ENCODE results near the gene ARPP21. TPM values are rescaled to one million over a fixed set of nuclear protein-coding genes. Genes with fewer than 3 reads are reported as not detected.

Gene ARPP21
- total and polyA plus RNA-seq, 2 donors (not counting 3 experiments of a cell fraction or from before 2014, with no cell fraction given): not detected

DNA sequence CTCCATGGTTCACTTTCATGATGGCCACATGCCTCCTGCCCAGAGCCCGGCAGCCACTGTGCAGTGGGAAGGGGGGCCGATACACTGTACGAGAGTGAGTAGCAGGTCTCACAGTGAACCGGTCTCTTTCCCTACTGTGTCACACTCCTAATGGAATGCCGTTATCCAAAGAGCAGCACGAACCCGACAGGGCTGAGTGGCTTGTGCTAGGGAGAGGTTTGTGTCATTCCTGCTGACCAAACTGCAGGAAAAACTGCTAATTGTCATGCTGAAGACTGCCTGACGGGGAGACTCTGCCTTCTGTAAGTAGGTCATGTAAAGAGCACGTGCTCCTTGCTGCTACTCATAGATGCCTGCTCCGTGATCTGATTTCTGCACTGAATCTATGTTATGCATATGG lies 105.1 kb downstream of the ARPP21 start:
- Histone ChIP-seq H4K20me1 (replicated peaks; ENCODE audit: control insufficient read depth, extremely low read depth, insufficient read depth, low read length) (no peaks in the 10 kb centered on the region), H3K36me3 (ENCODE audit: control insufficient read depth in 2 of 2, extremely low read depth in 1 of 2, insufficient read depth in 2 of 2, low read length in 2 of 2) (no peaks in the 10 kb centered on the region), H3K4me1 (ENCODE audit: control insufficient read depth, extremely low read depth, insufficient read depth, low read length) (no peaks in the 10 kb centered on the region), H3K9ac (replicated peaks; ENCODE audit: extremely low read depth, insufficient read depth, low read length) (no peak overlapping the region), H3K27me3 (ENCODE audit: control insufficient read depth in 2 of 2, insufficient read depth in 2 of 2, low read length in 2 of 2) (no peaks in the 10 kb centered on the region), H3K4me3 (replicated peaks in 1 of 3; ENCODE audit: insufficient read depth in 1 of 3, low read depth in 1 of 3, low read length in 3 of 3) (no peak overlapping the region), H3K9me1 (replicated peaks; ENCODE audit: control insufficient read depth, extremely low read depth, insufficient read depth, low read length) (no peaks in the 10 kb centered on the region), H3K9me3 (replicated peaks; ENCODE audit: control insufficient read depth, insufficient read depth, low read length) (no peaks in the 10 kb centered on the region), H3K79me2 (ENCODE audit: control insufficient read depth, insufficient read depth, low read length) (no peaks in the 10 kb centered on the region), H3K27ac (ENCODE audit: insufficient read depth, low read depth, low read length) (no peak overlapping the region), H3K4me2 (ENCODE audit: insufficient read depth, low read length) (no peak overlapping the region), H2AFZ (ENCODE audit: low read depth, low read length) (no peak overlapping the region)
- FAIRE-seq (no peak), DNase-seq (ENCODE audit: low read depth, low spot score) (no peak)
- POLR2A ChIA-PET: no interaction called here
- intact Hi-C loops (cut with micrococcal nuclease): no loop called here
- no TSS peak for BruUV-seq (replicated peaks)
- TF ChIP-seq EZH2 (IDR thresholded peaks at IDR 0.05; ENCODE audit: borderline replicate concordance, low read depth, low read length, severe bottlenecking) (no peak), JUN (IDR thresholded peaks at IDR 0.05; ENCODE audit: borderline replicate concordance, insufficient read depth, insufficient read length, low read depth) (no peak), FOS (IDR thresholded peaks at IDR 0.05; ENCODE audit: borderline replicate concordance, insufficient read depth, low read length) (no peak), POLR2AphosphoS5 (IDR thresholded peaks at IDR 0.05; ENCODE audit: insufficient read depth, low read depth, low read length) (no peak), MYC (IDR thresholded peaks at IDR 0.05; ENCODE audit: low read depth, low read length) (no peak), GATA2 (IDR thresholded peaks at IDR 0.05; ENCODE audit: insufficient read depth, insufficient read length, low read depth, low read length) (no peak), POLR2A (IDR thresholded peaks at IDR 0.05; ENCODE audit: low read depth, low read length) (no peak)
- TF ChIP-seq, protein P1, sequence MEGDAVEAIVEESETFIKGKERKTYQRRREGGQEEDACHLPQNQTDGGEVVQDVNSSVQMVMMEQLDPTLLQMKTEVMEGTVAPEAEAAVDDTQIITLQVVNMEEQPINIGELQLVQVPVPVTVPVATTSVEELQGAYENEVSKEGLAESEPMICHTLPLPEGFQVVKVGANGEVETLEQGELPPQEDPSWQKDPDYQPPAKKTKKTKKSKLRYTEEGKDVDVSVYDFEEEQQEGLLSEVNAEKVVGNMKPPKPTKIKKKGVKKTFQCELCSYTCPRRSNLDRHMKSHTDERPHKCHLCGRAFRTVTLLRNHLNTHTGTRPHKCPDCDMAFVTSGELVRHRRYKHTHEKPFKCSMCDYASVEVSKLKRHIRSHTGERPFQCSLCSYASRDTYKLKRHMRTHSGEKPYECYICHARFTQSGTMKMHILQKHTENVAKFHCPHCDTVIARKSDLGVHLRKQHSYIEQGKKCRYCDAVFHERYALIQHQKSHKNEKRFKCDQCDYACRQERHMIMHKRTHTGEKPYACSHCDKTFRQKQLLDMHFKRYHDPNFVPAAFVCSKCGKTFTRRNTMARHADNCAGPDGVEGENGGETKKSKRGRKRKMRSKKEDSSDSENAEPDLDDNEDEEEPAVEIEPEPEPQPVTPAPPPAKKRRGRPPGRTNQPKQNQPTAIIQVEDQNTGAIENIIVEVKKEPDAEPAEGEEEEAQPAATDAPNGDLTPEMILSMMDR (IDR thresholded peaks at IDR 0.05; ENCODE audit: extremely low read depth in 1 of 2, insufficient read depth in 1 of 2, low read depth in 1 of 2, low read length in 2 of 2): no peak
- TF ChIP-seq, protein P2, sequence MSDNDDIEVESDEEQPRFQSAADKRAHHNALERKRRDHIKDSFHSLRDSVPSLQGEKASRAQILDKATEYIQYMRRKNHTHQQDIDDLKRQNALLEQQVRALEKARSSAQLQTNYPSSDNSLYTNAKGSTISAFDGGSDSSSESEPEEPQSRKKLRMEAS (IDR thresholded peaks at IDR 0.05; ENCODE audit: insufficient read depth, insufficient read length): no peak
- dilution Hi-C loops (cut with MboI; ENCODE audit: extremely low pct_ligation_motif_present, low sequenced_read_pairs): no loop called here
- CTCF ChIA-PET: no interaction called here

Measured in endothelial cell of umbilical vein (primary cell).